SU-DHL-6 (cell line): Measurements from ENCODE around the gene TMEM229A.

Experiments used
- CTCF ChIP-seq: fragments of 200-600 bp; sonication (generic); IDR thresholded peaks from one replicate; pipeline ENCODE4 v1.5.1; 2017; ENCODE audit warnings: antibody characterized with exemption, mild to moderate bottlenecking, low read length, moderate library complexity; ENCODE audit not compliant: insufficient read depth, poor library complexity, severe bottlenecking
- EZH2phosphoT487 ChIP-seq: fragments of 200-600 bp; sonication (generic), shearing (Covaris generic); conservative IDR thresholded peaks from 2 replicates; pipeline ENCODE4 v1.6.1; 2018; ENCODE audit warnings: mild to moderate bottlenecking, antibody characterized with exemption, low read length, moderate library complexity, mixed read lengths

GRCh38 chr7:124077546-124077945, 44.7 kb upstream of the TMEM229A start:
- no peak for TF ChIP-seq EZH2phosphoT487
- no peak for TF ChIP-seq CTCF
